Activated CD8-positive, alpha-beta memory T cell treated with anti-CD3 and anti-CD28 coated beads, Interleukin-2, amount 50 U/mL, for 1 hour (primary cell): ENCODE measurements around the gene RTN1.

Experiments
- DNase-seq: peaks from one replicate; pipeline ENCODE4 v3.0.0-alpha.2; 2020; ENCODE audit errors: extremely low read depth

The RTN1 gene

DNA sequence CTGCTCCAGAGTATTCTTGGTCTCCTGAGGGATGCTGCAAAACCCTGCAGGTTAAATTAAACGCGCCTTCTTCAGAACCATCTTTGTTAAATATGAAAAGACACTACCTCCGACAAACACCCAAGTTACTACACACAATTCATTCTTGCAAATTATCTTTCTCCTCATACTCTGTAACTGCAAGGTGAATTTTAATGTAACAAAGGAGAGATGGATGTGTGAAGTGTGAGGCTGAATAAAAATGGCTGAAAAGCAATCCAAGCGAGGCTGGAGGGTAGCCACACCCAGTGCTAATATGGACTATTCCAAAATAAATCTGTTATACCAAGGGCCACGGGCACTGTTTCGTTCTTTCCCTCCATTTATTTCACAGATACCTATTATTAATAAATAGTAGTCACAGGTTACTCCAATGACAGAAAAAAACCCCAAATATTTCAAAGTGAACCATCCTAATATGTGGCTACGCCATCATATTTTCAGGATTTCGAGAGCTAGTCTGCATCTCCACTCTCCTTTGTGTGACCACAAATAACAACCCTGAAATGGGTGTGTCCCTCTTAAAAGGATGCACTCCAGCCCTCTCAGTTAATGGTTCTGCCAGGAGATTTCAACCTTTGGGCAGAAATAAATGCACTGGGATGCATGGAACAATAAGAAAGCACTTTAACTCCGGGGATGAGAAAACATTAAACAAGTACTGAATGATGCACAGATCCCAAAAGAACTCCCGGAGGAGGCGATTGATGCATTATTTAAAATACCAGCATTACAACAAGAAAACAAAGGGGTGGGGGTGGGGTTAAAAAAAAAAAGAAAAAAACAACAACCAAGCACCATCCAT lies 240.9 kb downstream of the RTN1 start:
- no peak for DNase-seq

DNA sequence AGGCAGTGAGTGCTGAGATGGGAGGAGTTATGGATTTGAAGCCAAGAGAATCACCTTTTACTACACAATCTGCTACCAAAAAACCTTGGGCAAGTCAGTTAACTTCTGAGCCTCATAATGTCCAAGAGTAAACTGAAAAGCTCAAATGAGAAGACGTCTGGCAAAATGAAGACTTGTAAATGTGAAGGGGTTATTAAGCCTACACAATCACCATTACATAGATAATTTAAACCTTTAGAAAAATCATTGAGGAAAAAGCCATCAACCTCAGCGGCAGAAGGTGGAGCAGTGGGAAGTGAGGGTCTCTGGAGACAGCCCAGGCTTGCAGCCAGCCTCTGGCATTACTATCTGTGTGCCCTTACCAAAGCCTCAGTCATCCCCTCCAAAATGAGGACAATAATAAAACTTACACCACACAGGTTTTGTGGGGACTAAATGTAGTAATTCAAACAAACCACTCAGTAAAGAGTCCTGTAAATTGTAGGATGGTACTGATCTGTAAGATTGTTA lies 243.5 kb downstream of the RTN1 start:
- no peak for DNase-seq

DNA sequence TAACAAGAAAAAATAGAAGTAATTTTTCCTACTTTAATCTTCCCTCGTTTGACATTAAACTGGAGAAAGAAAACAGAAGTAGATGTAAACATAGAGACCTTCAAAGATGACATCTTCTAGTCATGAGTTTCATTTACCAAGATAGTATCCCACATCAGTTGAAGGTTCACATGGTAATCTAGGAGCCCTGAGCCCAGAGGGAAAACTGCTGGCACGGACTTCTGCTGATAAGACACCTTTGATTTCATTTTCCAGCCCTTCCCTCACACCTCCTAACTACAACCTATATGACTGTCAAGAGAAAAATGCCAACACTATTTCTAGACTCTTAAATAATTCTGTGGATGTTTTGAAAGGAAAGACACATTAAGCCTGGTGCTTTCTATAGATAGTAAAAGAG lies 247.9 kb downstream of the RTN1 start:
- DNase-seq: no peak

DNA sequence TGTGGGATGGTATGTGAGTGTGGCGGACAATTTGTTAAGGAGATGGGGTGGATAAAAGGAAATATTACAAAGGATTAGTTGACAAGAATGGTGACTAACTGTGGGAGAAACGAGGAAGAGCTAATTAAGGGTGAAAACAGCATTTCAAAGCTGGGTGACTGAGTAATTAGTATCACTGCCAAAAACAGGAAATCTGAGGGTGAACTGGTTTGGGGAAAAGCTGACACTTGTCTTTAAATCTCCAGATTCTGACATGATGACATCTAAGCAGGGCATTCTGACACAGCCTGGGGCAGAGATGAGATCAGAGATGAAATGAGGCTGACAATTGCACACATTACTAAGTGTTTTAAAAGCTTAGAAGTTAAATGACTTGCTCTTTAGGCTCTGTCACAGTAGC lies 251.5 kb downstream of the RTN1 start:
- DNase-seq: no peak

- DNase-seq: no peak
Measured at GRCh38 chr14:59601056-59601455, 269.5 kb downstream of the RTN1 start.

GRCh38 chr14:59600211-59600945 lies 270.2 kb downstream of the RTN1 start:
- no peak for DNase-seq

DNA sequence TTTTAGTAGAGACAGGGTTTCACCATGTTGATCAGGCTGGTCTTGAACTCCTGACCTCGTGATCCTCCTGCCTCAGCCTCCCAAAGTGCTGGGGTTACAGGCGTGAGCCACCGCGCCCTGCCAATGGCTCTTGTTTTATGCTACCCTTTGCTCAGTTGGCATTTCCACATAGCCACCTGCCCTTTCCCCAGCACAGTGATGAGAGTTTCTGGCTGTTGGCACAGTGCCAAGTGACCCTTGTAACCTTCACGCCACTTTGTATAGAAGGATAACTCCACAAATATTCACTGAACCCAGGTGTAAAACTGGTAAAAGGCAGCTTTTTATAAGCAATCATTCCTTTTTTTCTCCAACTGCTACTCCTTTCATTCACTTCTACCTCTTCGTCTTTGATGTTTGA lies 275.5 kb downstream of the RTN1 start:
- no peak for DNase-seq

- DNase-seq: no peak
Measured at GRCh38 chr14:59591641-59592370, 278.8 kb downstream of the RTN1 start.

- DNase-seq: no peak
Measured at GRCh38 chr14:59588101-59588500, 282.5 kb downstream of the RTN1 start.

- DNase-seq: no peak
Measured at GRCh38 chr14:59585891-59586554, 284.6 kb downstream of the RTN1 start.

DNA sequence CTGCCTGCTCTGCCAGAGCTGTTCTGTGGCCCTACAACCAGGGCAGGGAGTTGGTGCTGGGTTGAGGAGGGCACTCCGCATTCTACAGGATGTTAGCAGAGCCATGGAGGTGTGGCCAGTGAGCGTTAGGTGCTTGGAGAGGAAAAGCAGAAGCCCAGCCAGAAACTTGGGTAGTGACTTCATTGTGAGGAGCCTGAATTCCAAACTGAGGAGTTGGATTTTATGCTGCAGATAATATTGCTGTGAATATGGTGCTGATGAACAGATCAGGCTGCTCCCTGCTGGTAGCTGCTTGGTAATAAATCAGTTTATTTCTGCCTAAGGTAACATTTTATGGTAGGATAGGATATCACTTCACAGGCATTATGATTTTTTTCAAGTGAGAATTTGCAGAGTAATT lies 286.8 kb downstream of the RTN1 start:
- DNase-seq: no peak

- DNase-seq: no peak
Measured at GRCh38 chr14:59582845-59583509, 287.6 kb downstream of the RTN1 start.

- no peak for DNase-seq
Measured at GRCh38 chr14:59582161-59582560, 288.4 kb downstream of the RTN1 start.

DNA sequence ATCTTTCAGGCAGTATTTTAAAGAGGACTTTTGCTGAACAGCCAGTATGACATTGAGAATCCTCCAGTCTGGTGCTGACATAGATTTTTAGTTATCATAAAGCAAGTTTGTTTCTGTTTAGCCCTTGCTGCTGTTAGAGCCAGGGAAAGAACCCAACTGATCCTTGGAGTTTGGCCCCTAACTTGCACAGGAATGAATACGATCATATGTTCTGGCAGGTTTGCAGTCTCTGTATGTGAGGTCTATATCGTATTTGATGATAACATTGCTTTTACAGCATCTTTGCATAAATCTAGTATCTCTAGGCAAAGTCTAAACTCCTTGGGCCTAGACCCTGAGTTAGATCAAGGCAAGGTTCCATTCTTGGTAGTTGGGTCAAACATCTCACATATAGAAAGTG lies 289.7 kb downstream of the RTN1 start:
- no peak for DNase-seq

DNA sequence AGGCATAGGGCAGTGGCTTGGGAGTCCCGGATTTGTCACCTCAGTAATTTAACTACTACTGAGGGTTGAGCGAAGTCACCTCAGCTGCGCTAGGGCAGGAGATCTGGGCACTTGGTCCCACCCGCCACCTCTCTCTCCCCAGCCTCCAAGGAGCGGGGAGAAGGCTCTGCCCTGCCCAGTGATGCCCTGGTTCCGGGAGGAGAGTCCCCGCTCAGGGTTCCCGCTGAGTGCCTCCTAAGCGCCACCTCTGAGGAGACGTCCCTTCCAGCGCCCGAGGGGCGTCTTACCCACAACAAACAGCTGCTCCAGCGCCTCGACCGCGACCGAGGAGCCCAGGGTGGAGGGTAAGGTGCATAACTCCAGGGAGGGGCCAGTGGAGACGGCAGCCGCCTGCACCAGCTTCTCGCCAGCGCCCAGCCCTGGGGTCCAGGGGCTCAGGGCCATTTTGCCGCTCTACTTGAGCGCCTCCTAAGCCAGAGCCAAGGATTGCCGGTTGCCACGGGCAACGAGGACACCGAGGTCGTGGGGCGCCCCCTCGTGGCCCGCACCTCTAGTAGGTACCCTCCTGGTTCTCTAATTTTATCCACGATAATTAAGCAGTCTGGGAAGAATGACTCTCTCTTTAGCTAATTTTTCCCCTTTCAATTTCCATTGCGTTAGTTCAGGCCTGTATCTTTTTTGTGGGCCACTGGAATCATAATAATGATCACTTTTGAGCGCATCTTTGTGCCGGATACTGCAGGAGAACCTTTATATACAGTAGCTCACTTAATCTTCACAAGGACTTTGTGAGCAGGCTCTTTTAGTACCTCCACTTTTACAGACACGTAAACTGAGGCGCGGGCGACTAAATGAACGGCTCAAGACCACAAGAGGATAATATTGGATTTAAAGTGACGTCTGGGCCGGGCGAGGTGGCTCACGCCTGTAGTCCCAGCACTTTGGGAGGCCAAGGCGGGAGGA lies 294.0 kb downstream of the RTN1 start, which contains the start of gene CCDC175:
Gene CCDC175, minus strand, starts transcription at position 481 of the 963 bp plus-strand sequence. Its CDS starts 37 bp downstream, at position 444.
- DNase-seq: peak; percentile 38

- DNase-seq: no peak
Measured at GRCh38 chr14:59570122-59570521, 300.5 kb downstream of the RTN1 start.

GRCh38 chr14:59566725-59567124 lies 303.9 kb downstream of the RTN1 start:
- no peak for DNase-seq

DNA sequence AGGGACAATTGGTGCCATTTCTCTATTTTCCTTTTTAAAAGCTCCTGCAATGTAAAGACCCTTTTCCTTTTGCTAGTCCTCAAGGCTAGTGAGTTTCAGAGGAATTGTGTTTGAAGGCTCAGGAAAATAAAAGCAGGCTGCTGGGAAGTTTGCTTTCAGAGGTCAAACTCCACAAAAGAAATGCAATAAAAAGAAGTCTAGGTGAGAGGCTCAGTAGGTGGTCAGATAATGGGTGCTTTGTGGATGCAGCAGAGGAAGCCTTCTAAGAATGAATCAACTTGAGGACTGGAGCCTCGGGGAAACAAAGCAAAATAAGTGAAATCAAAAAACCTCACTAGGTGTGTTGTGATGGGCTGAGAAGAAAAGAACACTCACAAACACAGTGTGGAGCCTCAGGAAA lies 304.3 kb downstream of the RTN1 start:
- no peak for DNase-seq

DNA sequence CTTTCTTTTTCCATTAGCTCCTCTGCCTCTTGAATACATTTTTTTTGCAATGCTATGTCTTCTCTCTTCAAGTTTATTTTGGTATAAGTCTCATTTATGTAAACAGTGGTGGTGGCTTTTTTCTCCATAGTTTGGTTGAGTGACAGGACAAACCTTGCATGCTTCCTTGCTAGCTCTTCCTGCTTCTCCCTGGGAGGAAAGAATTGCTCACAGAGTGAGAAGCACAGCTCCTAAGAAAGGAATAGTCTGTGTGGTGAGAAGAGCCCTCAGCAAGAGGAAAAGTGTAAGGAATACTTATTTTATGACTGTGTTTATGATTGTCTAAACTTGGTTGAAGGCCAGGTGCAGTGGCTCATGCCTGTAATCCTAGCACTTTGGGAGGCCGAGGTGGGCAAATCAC lies 305.5 kb downstream of the RTN1 start:
- no peak for DNase-seq

DNA sequence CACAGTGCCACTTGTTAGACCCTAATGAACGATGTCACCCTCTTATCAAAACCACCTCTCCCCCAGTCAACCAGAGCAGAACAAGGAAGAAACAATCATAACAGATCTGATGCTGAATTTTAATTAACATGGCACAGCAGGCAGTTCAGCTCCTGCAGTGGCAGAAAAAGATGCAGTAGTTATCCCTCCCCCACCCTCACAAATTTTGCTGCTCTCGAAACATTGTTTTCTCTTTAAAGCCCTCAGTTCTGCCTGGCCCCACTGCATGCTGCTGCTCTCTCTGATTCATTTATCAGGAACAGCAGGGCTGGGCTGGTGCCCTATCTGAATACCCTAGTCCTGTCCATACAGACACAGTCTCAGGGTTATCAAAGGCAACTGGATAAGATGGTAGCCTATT lies 306.2 kb downstream of the RTN1 start:
- DNase-seq: no peak
